ENCODE measurements around the gene IGF1R.

IGF1R gene

DNA sequence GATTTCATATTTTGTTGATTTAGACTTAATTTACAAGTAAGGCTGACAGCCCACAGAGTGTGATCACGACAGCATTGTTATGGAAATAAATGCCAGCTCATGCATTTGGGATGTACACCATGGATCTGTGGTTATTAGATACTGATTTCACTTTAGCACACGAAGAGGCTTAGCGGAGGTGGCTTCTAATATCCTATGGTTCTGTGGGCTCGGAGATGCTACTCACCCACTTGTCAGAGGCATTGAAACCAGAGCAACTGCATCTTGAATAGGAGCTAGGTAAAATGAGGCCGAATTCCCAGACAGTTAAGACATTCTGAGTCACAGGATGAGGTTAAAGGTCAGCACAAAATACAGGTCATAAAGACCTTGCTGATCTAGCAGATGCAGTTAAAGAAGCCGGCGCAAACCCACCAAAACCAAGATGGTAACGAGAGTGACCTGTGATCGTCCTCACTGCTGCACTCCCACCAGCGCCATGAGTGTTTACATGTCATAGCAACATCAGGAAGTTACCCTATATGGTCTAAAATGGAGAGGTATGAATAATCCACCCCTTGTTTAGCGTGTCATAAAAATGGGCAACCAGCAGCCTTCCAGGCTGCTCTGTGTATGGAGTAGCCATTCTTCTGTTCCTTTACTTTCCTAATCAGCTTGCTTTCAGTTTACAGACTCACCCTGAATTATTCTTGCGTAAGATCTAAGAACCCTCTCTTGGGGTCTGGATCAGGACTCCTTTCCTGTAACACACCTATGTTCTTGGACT lies 241.8 kb downstream of the IGF1R start:
- no peaks in the 10 kb centered on the region for H3K27me3 ChIP-seq (ENCODE audit: low read depth, low read length)
- peaks cover 0 to 7% of the 10 kb centered on the region in 2 donors for H3K36me3 ChIP-seq (ENCODE audit: control insufficient read depth in 1 of 2, insufficient read depth in 2 of 2, low read length in 2 of 2)
- H3K9me3 ChIP-seq (ENCODE audit: control insufficient read depth in 1 of 2, low read length in 2 of 2), result no peaks in the 10 kb centered on the region
- H3K4me3 ChIP-seq (ENCODE audit: low read depth in 1 of 2, low read length in 2 of 2), result no peak overlapping the region
- no peak overlapping the region for H3K27ac ChIP-seq (ENCODE audit: low read length)
- H3K4me1 ChIP-seq (ENCODE audit: control insufficient read depth in 1 of 2, insufficient read depth in 2 of 2, low read length in 2 of 2), result peaks cover 0 to 2% of the 10 kb centered on the region in 2 donors

DNA sequence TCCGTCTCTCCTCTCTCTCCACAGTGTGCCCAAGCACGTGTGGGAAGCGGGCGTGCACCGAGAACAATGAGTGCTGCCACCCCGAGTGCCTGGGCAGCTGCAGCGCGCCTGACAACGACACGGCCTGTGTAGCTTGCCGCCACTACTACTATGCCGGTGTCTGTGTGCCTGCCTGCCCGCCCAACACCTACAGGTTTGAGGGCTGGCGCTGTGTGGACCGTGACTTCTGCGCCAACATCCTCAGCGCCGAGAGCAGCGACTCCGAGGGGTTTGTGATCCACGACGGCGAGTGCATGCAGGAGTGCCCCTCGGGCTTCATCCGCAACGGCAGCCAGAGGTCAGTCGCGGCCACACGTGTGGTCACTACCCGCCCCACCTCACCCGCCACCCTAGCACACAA lies 243.0 kb downstream of the IGF1R start:
- Histone ChIP-seq H3K9me3 (ENCODE audit: control insufficient read depth in 1 of 2, low read length in 2 of 2) (no peaks in the 10 kb centered on the region), H3K4me1 (ENCODE audit: control insufficient read depth in 1 of 2, insufficient read depth in 2 of 2, low read length in 2 of 2) (peaks cover 0 to 3% of the 10 kb centered on the region in 2 donors), H3K27ac (ENCODE audit: low read length) (no peak overlapping the region), H3K27me3 (ENCODE audit: low read depth, low read length) (no peaks in the 10 kb centered on the region), H3K36me3 (ENCODE audit: control insufficient read depth in 1 of 2, insufficient read depth in 2 of 2, low read length in 2 of 2) (peaks cover 0 to 7% of the 10 kb centered on the region in 2 donors), H3K4me3 (ENCODE audit: low read depth in 1 of 2, low read length in 2 of 2) (no peak overlapping the region)

DNA sequence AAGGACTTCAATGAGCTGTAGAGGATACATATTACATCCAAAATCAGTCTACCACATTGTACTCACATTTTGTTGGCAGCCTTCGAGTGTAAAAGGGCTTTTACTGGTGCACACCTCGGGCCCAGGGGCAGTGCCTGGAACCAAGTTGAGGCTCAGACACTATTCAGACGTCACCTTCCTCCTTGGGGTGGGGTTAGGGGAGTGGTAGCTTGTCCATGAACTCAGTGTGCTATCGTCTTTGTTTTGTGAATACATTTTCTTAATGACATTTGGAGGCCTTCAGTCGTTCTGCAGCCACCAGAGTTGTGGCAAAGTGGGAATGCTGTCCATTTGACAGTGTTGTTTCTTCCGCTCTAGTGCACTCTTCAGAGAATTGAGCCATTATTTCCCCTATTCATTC lies 245.1 kb downstream of the IGF1R start:
- Histone ChIP-seq H3K4me1 (ENCODE audit: control insufficient read depth in 1 of 2, insufficient read depth in 2 of 2, low read length in 2 of 2) (peaks cover 0 to 3% of the 10 kb centered on the region in 2 donors), H3K9me3 (ENCODE audit: control insufficient read depth in 1 of 2, low read length in 2 of 2) (no peaks in the 10 kb centered on the region), H3K36me3 (ENCODE audit: control insufficient read depth in 1 of 2, insufficient read depth in 2 of 2, low read length in 2 of 2) (peaks cover 0 to 18% of the 10 kb centered on the region in 2 donors), H3K27ac (ENCODE audit: low read length) (no peak overlapping the region), H3K27me3 (ENCODE audit: low read depth, low read length) (no peaks in the 10 kb centered on the region), H3K4me3 (ENCODE audit: low read depth in 1 of 2, low read length in 2 of 2) (no peak overlapping the region)

DNA sequence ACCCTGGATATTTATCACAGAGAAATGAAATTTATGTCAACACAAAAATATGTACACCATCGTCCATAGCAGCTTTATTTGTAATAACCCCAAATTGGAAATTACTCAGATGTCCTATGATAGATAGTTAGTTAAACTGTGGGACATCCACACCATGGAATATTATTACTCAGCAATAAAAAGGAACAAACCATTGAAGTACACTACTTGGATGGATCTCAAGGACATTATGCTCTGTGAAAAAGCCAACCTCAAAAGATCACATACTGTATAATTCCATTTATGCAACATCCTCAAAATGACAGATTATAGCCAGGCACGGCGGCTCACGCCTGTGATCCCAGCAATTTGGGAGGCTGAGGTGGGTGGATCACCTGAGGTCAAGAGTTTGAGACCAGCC lies 246.0 kb downstream of the IGF1R start:
- Histone ChIP-seq H3K4me1 (ENCODE audit: control insufficient read depth in 1 of 2, insufficient read depth in 2 of 2, low read length in 2 of 2) (peaks cover 0 to 3% of the 10 kb centered on the region in 2 donors), H3K36me3 (ENCODE audit: control insufficient read depth in 1 of 2, insufficient read depth in 2 of 2, low read length in 2 of 2) (peaks cover 0 to 18% of the 10 kb centered on the region in 2 donors), H3K4me3 (ENCODE audit: low read depth in 1 of 2, low read length in 2 of 2) (no peak overlapping the region), H3K27ac (ENCODE audit: low read length) (no peak overlapping the region), H3K27me3 (ENCODE audit: low read depth, low read length) (no peaks in the 10 kb centered on the region), H3K9me3 (ENCODE audit: control insufficient read depth in 1 of 2, low read length in 2 of 2) (no peaks in the 10 kb centered on the region)

DNA sequence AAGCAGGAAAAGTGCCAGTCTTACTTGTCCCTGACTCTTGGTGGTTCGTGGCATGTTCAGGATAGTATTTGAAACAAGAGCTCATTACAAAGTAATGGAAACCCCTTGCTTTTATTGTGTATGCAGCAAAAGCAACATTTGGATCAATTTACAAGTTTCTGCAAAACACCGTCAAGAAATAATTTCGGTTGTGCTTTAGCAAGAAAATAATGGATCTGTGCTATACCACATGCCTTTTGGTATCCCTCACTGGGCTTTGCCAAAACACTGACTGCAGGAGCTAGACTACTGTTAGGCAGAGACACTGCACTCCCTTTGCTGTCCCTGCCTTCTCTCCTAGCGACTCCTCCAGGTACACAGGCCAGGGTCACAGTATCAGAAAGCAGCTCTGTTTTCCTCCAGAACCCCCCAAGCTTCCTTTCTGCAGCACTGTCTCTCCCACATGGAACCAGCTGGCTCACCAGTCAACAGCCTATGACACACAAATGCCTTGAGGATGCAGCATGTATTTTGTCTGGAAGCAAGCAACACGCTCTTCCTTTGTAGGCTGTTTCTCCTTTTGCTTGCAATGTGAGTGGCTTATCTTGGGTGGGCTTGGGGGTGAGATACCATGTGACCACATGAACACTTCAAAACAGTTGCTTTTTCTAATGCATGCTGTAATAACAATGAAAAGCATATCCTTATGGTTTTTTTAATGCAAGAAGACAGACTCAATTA lies 247.8 kb downstream of the IGF1R start:
- Histone ChIP-seq H3K27me3 (ENCODE audit: low read depth, low read length) (no peaks in the 10 kb centered on the region), H3K4me3 (ENCODE audit: low read depth in 1 of 2, low read length in 2 of 2) (no peak overlapping the region), H3K36me3 (ENCODE audit: control insufficient read depth in 1 of 2, insufficient read depth in 2 of 2, low read length in 2 of 2) (peaks cover 0 to 18% of the 10 kb centered on the region in 2 donors), H3K27ac (ENCODE audit: low read length) (peak overlapping the region; percentile 7), H3K4me1 (ENCODE audit: control insufficient read depth in 1 of 2, insufficient read depth in 2 of 2, low read length in 2 of 2) (peaks cover 0 to 5% of the 10 kb centered on the region in 2 donors), H3K9me3 (ENCODE audit: control insufficient read depth in 1 of 2, low read length in 2 of 2) (no peaks in the 10 kb centered on the region)

DNA sequence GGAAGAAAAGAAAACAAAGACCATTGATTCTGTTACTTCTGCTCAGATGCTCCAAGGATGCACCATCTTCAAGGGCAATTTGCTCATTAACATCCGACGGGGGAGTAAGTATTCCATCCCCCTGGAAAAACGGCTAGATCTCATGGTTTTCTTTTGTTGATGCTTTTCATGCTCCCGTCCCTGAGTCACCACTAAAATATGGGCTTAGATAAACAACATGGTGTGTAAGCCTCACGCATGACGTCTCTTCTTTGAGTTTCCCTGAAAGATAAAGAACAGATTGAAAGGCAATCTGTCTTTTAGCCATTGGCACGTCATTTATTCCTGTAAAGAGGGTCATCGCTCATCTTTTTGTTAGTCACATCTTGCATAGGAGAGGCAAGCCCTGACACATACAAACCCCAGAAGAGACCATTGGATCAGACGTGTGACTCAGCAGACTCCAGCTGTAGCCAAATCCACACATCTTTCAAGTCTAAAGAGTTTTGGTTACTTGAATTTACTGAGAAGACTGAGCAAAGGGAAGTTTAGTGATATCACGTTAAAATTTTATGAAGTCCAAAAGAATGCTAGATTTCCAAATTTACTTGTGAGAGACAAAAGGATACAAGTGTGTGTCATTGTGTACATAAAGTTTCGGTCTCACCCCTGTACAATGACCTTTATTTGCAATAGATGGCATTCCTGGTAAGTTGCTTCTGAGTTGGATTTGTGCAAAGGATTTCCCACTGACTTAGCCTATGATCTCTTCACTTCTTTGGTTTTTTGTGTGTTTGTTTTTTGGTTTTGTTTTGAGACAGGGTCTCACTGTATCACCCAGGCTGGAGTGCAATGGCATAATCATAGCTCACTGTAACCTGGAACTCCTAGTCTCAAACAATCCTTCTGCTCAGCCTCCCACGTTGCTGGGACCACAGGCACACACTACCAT lies 248.7 kb downstream of the IGF1R start:
- Histone ChIP-seq H3K4me3 (ENCODE audit: low read depth in 1 of 2, low read length in 2 of 2) (no peak overlapping the region), H3K27me3 (ENCODE audit: low read depth, low read length) (no peaks in the 10 kb centered on the region), H3K4me1 (ENCODE audit: control insufficient read depth in 1 of 2, insufficient read depth in 2 of 2, low read length in 2 of 2) (peaks cover 0 to 8% of the 10 kb centered on the region in 2 donors), H3K27ac (ENCODE audit: low read length) (peak overlapping the region; percentile 53), H3K9me3 (ENCODE audit: control insufficient read depth in 1 of 2, low read length in 2 of 2) (no peaks in the 10 kb centered on the region), H3K36me3 (ENCODE audit: control insufficient read depth in 1 of 2, insufficient read depth in 2 of 2, low read length in 2 of 2) (peaks cover 0 to 11% of the 10 kb centered on the region in 2 donors)

DNA sequence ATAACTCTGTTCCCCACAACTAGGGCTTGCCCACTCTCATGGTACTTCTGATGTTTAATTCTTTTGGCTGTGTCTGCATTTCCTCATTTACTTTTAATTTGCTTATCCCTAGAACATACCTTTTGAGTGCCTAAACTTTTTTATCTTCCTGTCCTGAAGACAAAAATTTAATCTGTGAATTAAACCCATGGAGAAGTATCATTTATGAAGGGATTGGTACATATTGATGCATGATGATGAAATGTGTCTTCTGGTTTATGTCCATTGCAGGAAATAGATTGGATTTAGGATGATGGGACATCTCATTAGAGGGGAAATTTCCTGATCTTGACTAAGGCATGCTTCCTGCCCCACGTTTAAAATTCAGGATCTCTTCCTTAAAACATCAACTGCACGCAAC lies 249.8 kb downstream of the IGF1R start:
- peaks cover 0 to 8% of the 10 kb centered on the region in 2 donors for H3K4me1 ChIP-seq (ENCODE audit: control insufficient read depth in 1 of 2, insufficient read depth in 2 of 2, low read length in 2 of 2)

GRCh38 chr15:98899272-98900021 lies 251.1 kb downstream of the IGF1R start:
- Histone ChIP-seq H3K27ac (ENCODE audit: low read length) (no peak overlapping the region), H3K36me3 (ENCODE audit: control insufficient read depth in 1 of 2, insufficient read depth in 2 of 2, low read length in 2 of 2) (peaks cover 0 to 11% of the 10 kb centered on the region in 2 donors), H3K4me1 (ENCODE audit: control insufficient read depth in 1 of 2, insufficient read depth in 2 of 2, low read length in 2 of 2) (peaks cover 0 to 8% of the 10 kb centered on the region in 2 donors), H3K27me3 (ENCODE audit: low read depth, low read length) (no peaks in the 10 kb centered on the region), H3K9me3 (ENCODE audit: control insufficient read depth in 1 of 2, low read length in 2 of 2) (no peaks in the 10 kb centered on the region), H3K4me3 (ENCODE audit: low read depth in 1 of 2, low read length in 2 of 2) (no peak overlapping the region)

More for the DNA sequence above, 249.8 kb downstream of the IGF1R start:
- peak overlapping the region; percentile 53 for H3K27ac ChIP-seq (ENCODE audit: low read length)
- no peaks in the 10 kb centered on the region for H3K27me3 ChIP-seq (ENCODE audit: low read depth, low read length)
- peaks cover 0 to 11% of the 10 kb centered on the region in 2 donors for H3K36me3 ChIP-seq (ENCODE audit: control insufficient read depth in 1 of 2, insufficient read depth in 2 of 2, low read length in 2 of 2)
- no peaks in the 10 kb centered on the region for H3K9me3 ChIP-seq (ENCODE audit: control insufficient read depth in 1 of 2, low read length in 2 of 2)
- no peak overlapping the region for H3K4me3 ChIP-seq (ENCODE audit: low read depth in 1 of 2, low read length in 2 of 2)

DNA sequence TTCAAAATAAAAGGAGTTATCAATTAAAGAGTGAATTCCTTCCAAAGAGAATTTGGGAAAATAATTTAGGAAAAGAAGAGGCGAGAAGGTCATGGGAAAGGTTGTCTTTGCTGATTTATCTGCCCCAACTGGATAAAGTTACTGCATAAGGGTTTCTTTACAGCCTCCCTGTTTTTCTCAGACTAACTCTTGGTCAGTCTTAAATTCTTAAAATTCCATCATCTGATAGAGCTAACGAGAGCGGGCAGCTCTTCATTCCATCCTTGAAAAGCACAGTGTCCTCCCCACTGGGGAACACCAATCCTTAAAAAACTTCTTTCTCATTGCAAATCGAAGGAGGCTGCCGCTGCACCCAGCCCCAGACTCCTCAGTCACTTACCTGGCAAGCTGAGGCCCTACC lies 252.0 kb downstream of the IGF1R start:
- H3K27ac ChIP-seq (ENCODE audit: low read length), result no peak overlapping the region
- no peaks in the 10 kb centered on the region for H3K9me3 ChIP-seq (ENCODE audit: control insufficient read depth in 1 of 2, low read length in 2 of 2)
- peaks cover 0 to 8% of the 10 kb centered on the region in 2 donors for H3K4me1 ChIP-seq (ENCODE audit: control insufficient read depth in 1 of 2, insufficient read depth in 2 of 2, low read length in 2 of 2)
- peaks cover 0 to 11% of the 10 kb centered on the region in 2 donors for H3K36me3 ChIP-seq (ENCODE audit: control insufficient read depth in 1 of 2, insufficient read depth in 2 of 2, low read length in 2 of 2)
- H3K4me3 ChIP-seq (ENCODE audit: low read depth in 1 of 2, low read length in 2 of 2), result no peak overlapping the region
- no peaks in the 10 kb centered on the region for H3K27me3 ChIP-seq (ENCODE audit: low read depth, low read length)

DNA sequence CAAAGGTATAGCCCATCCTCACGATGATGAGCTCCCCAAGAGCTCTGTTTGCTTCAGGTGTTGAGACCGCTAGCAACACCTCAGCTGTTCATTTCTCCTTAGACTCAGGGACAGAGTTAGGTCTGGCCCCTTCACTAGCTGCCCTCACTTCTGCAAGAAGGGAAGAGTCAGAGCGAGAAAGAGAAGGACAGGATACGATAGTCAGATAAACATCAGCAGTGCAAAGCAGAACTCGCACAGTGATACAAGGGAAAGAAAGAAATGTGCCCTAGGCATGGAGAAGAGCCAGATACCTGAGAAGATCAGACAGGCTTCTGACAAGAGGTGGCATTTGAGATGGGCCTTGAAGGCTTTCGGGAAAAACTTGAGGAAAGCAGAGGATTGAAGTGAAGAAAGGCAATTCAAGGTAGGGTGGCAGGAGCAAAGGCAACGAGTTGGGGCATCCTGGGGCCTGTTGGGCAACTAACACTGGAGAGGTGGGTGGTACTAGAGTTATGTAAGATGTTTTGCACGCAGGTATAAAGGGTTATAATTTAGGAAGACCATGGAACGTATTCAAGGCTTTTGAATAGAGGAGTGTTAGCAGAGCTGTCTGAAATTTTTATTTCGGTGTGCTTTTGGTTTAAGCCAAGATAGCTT lies 253.2 kb downstream of the IGF1R start:
- peaks cover 0 to 11% of the 10 kb centered on the region in 2 donors for H3K36me3 ChIP-seq (ENCODE audit: control insufficient read depth in 1 of 2, insufficient read depth in 2 of 2, low read length in 2 of 2)
- no peak overlapping the region for H3K4me3 ChIP-seq (ENCODE audit: low read depth in 1 of 2, low read length in 2 of 2)
- H3K9me3 ChIP-seq (ENCODE audit: control insufficient read depth in 1 of 2, low read length in 2 of 2), result no peaks in the 10 kb centered on the region
- H3K4me1 ChIP-seq (ENCODE audit: control insufficient read depth in 1 of 2, insufficient read depth in 2 of 2, low read length in 2 of 2), result peaks cover 0 to 5% of the 10 kb centered on the region in 2 donors
- H3K27ac ChIP-seq (ENCODE audit: low read length), result no peak overlapping the region
- no peaks in the 10 kb centered on the region for H3K27me3 ChIP-seq (ENCODE audit: low read depth, low read length)

Data from muscle layer of duodenum (tissue), 2 donors.